CD8-positive, alpha-beta memory T cell (primary cell): Measurements from ENCODE around the gene TNRC18. TPM values are rescaled to one million over a fixed set of nuclear protein-coding genes. Genes with fewer than 3 reads are reported as not detected.

Experiments used
- CTCF ChIA-PET: fragments of 350-600 bp; sonication (Branson Sonifier 250); formaldehyde crosslinking; loops from one replicate; lab custom pipeline; 2021; ENCODE audit warnings: antibody characterized with exemption; lab: Charles Lee
- POLR2A ChIA-PET: fragments of 350-600 bp; sonication (Branson Sonifier 250); formaldehyde crosslinking; loops from one replicate; lab custom pipeline; 2021; ENCODE audit warnings: antibody characterized with exemption; lab: Charles Lee
- DNase-seq, 5 donors: peaks; one replicate each; pipeline versions ENCODE4 v3.0.0 to v3.0.0-alpha.2; 2020 to 2022; ENCODE audit warnings: mixed read lengths in 1 of 5
- H3K27ac ChIP-seq: one replicate; pipeline ENCODE4 v1.7.0; 2013; ENCODE audit warnings: low read depth, mild to moderate bottlenecking, low read length, moderate library complexity
- H3K27me3 ChIP-seq: 2 replicates; pipeline ENCODE4 v1.7.0; 2013; ENCODE audit warnings: low read length, mild to moderate bottlenecking; ENCODE audit not compliant: insufficient read depth, poor library complexity, severe bottlenecking
- H3K36me3 ChIP-seq: 2 replicates; pipeline ENCODE4 v1.7.0; 2013; ENCODE audit warnings: mild to moderate bottlenecking, low read length, moderate library complexity; ENCODE audit not compliant: insufficient read depth
- H3K4me1 ChIP-seq: 2 replicates; pipeline ENCODE4 v1.7.0; 2013; ENCODE audit warnings: mild to moderate bottlenecking, low read length, moderate library complexity; ENCODE audit not compliant: insufficient read depth
- H3K4me3 ChIP-seq: 2 replicates; pipeline ENCODE4 v1.7.0; 2013; ENCODE audit warnings: mild to moderate bottlenecking, low read length
- H3K9me3 ChIP-seq: 2 replicates; pipeline ENCODE4 v1.7.0; 2013; ENCODE audit warnings: mild to moderate bottlenecking, low read length
- H3K27ac Mint-ChIP-seq, 8 donors: one replicate each; pipeline ENCODE4 v1.8.0; 2020 to 2021; ENCODE audit warnings: mixed read lengths in 8 of 8, mild to moderate bottlenecking in 6 of 8, inconsistent platforms in 3 of 8, moderate library complexity in 3 of 8
- H3K27me3 Mint-ChIP-seq, 2 donors: one replicate each; pipeline ENCODE4 v1.8.0; 2020 to 2021; ENCODE audit warnings: mixed read lengths in 2 of 2, mild to moderate bottlenecking in 1 of 2, moderate library complexity in 1 of 2
- H3K36me3 Mint-ChIP-seq, 3 donors: one replicate each; pipeline ENCODE4 v1.8.0; 2020 to 2021; ENCODE audit warnings: mixed read lengths in 3 of 3, inconsistent platforms in 1 of 3, mild to moderate bottlenecking in 1 of 3
- H3K4me1 Mint-ChIP-seq, 3 donors: one replicate each; pipeline ENCODE4 v1.8.0; 2020 to 2021; ENCODE audit warnings: mixed read lengths in 3 of 3, inconsistent platforms in 1 of 3, mild to moderate bottlenecking in 1 of 3
- H3K4me3 Mint-ChIP-seq, 7 donors: one replicate each; pipeline ENCODE4 v1.8.0; 2020 to 2021; ENCODE audit warnings: mixed read lengths in 7 of 7, mild to moderate bottlenecking in 6 of 7, moderate library complexity in 4 of 7, inconsistent platforms in 2 of 7
- H3K9me3 Mint-ChIP-seq, 5 donors: one replicate each; pipeline ENCODE4 v1.8.0; 2020 to 2022; ENCODE audit warnings: mixed read lengths in 5 of 5, mild to moderate bottlenecking in 3 of 5, moderate library complexity in 2 of 5, inconsistent platforms in 1 of 5
- polyA plus RNA-seq: library from polyadenylated mRNA; unstranded; fragments of 300-500 nt; fragmentation: Illumina TruSeq; gene quantifications from one replicate; pipeline ENCODE4 v1.2.3, GENCODE V29; 2021
- total RNA-seq, 2 experiments: library from RNA; stranded (reverse); gene quantifications; one replicate each; pipeline ENCODE4 v1.2.3, GENCODE V29; 2021

The TNRC18 gene
- total and polyA plus RNA-seq, 3 experiments from 2014 or later, result 2.1 to 47.4 (median 44.7) TPM

GRCh38 chr7:5420067-5420880, 3.4 kb downstream of the TNRC18 start:
- POLR2A ChIA-PET, result interaction anchor here (3.4 kb wide), 1 partner anchor 24 kb away, joined by 16 read pairs; no protein-coding TSS in a partner anchor
- Histone ChIP-seq H3K4me3 (peak overlapping the region; percentile 19), H3K9me3 (no peaks in the 10 kb centered on the region), H3K27me3 (peaks cover 54% of the 10 kb centered on the region), H3K4me1 (peaks cover 49% of the 10 kb centered on the region), H3K36me3 (no peaks in the 10 kb centered on the region), H3K27ac (peak overlapping the region; percentile 24)
- Mint-ChIP-seq H3K9me3 (no peaks in the 10 kb centered on the region), H3K27ac (peak overlapping the region in 2 of 8 donors; percentile 24 to 43), H3K27me3 (peaks cover 51 to 56% of the 10 kb centered on the region in 2 donors), H3K36me3 (no peaks in the 10 kb centered on the region), H3K4me3 (peak overlapping the region; percentile 64 to 89 (median 70)), H3K4me1 (peaks cover 30 to 58% (median 38%) of the 10 kb centered on the region in 3 donors)
- CTCF ChIA-PET, result no interaction called here
- DNase-seq, result peak in 1 of 5 donors; percentile 34

- Histone ChIP-seq H3K27me3 (peaks cover 48% of the 10 kb centered on the region), H3K4me3 (peak overlapping the region; percentile 8), H3K36me3 (no peaks in the 10 kb centered on the region), H3K4me1 (peaks cover 43% of the 10 kb centered on the region), H3K9me3 (no peaks in the 10 kb centered on the region), H3K27ac (no peak overlapping the region)
- Mint-ChIP-seq H3K36me3 (no peaks in the 10 kb centered on the region), H3K27ac (peak overlapping the region in 2 of 8 donors; percentile 70 to 82), H3K4me1 (peaks cover 27 to 51% (median 32%) of the 10 kb centered on the region in 3 donors), H3K27me3 (peaks cover 50 to 54% of the 10 kb centered on the region in 2 donors), H3K4me3 (peak overlapping the region; percentile 57 to 89 (median 74)), H3K9me3 (no peaks in the 10 kb centered on the region)
- POLR2A ChIA-PET, result no interaction called here
- no peak for DNase-seq
- CTCF ChIA-PET, result no interaction called here
These were observed 4.0 kb downstream of the TNRC18 start for GRCh38 chr7:5419539-5420066.

GRCh38 chr7:5418285-5418582, 5.4 kb downstream of the TNRC18 start:
- no peaks in the 10 kb centered on the region for H3K36me3 ChIP-seq
- H3K9me3 ChIP-seq, result no peaks in the 10 kb centered on the region
- H3K27ac ChIP-seq, result no peak overlapping the region
- peaks cover 40% of the 10 kb centered on the region for H3K27me3 ChIP-seq
- H3K4me1 ChIP-seq, result peaks cover 38% of the 10 kb centered on the region
- Mint-ChIP-seq H3K27ac (no peak overlapping the region), H3K4me3 (peak overlapping the region in 6 of 7 donors; percentile 38 to 85 (median 58)), H3K9me3 (no peaks in the 10 kb centered on the region), H3K36me3 (no peaks in the 10 kb centered on the region), H3K4me1 (peaks cover 21 to 41% (median 27%) of the 10 kb centered on the region in 3 donors), H3K27me3 (peaks cover 49 to 54% of the 10 kb centered on the region in 2 donors)
- ChIA-PET CTCF (interaction anchor here (2.0 kb wide), 1 partner anchor 21 kb away, joined by 7 read pairs; no protein-coding TSS in a partner anchor), POLR2A (no interaction called here)
- no peak for DNase-seq
- no peak overlapping the region for H3K4me3 ChIP-seq

GRCh38 chr7:5417106-5418071, 6.2 kb downstream of the TNRC18 start:
- Histone ChIP-seq H3K36me3 (no peaks in the 10 kb centered on the region), H3K4me3 (no peak overlapping the region), H3K9me3 (no peaks in the 10 kb centered on the region), H3K4me1 (peaks cover 32% of the 10 kb centered on the region), H3K27ac (no peak overlapping the region), H3K27me3 (peaks cover 34% of the 10 kb centered on the region)
- H3K9me3 Mint-ChIP-seq, result no peaks in the 10 kb centered on the region
- peaks cover 46 to 48% of the 10 kb centered on the region in 2 donors for H3K27me3 Mint-ChIP-seq
- peaks cover 17 to 35% (median 21%) of the 10 kb centered on the region in 3 donors for H3K4me1 Mint-ChIP-seq
- H3K36me3 Mint-ChIP-seq, result no peaks in the 10 kb centered on the region
- POLR2A ChIA-PET, result no interaction called here
- no peak overlapping the region for H3K4me3 Mint-ChIP-seq
- no peak for DNase-seq
- H3K27ac Mint-ChIP-seq, result no peak overlapping the region
- CTCF ChIA-PET, result interaction anchor here (0.6 to 2.0 kb wide), 3 partner anchors 20 to 406 kb away, joined by 3 to 7 read pairs (median 3); no protein-coding TSS in a partner anchor

GRCh38 chr7:5414916-5415315, 8.7 kb downstream of the TNRC18 start:
- Histone ChIP-seq H3K27me3 (peaks cover 23% of the 10 kb centered on the region), H3K4me3 (no peak overlapping the region), H3K27ac (no peak overlapping the region), H3K36me3 (no peaks in the 10 kb centered on the region), H3K4me1 (peaks cover 15% of the 10 kb centered on the region), H3K9me3 (no peaks in the 10 kb centered on the region)
- peaks cover 38 to 42% of the 10 kb centered on the region in 2 donors for H3K27me3 Mint-ChIP-seq
- peaks cover 8 to 16% (median 10%) of the 10 kb centered on the region in 3 donors for H3K4me1 Mint-ChIP-seq
- no peak for DNase-seq
- CTCF ChIA-PET, result no interaction called here
- H3K9me3 Mint-ChIP-seq, result no peaks in the 10 kb centered on the region
- no peak overlapping the region for H3K4me3 Mint-ChIP-seq
- POLR2A ChIA-PET, result no interaction called here
- peak overlapping the region in 1 of 8 donors; percentile 33 for H3K27ac Mint-ChIP-seq
- no peaks in the 10 kb centered on the region for H3K36me3 Mint-ChIP-seq

- Mint-ChIP-seq H3K27ac (peak overlapping the region in 1 of 8 donors; percentile 69), H3K36me3 (no peaks in the 10 kb centered on the region), H3K4me1 (peaks cover under 1 to 2% (median 2%) of the 10 kb centered on the region in 3 donors), H3K4me3 (no peak overlapping the region), H3K9me3 (no peaks in the 10 kb centered on the region), H3K27me3 (peaks cover 32 to 38% of the 10 kb centered on the region in 2 donors)
- no peak overlapping the region for H3K27ac ChIP-seq
- H3K4me1 ChIP-seq, result peaks cover under 1% of the 10 kb centered on the region
- no peak for DNase-seq
- no peak overlapping the region for H3K4me3 ChIP-seq
- peaks cover 8% of the 10 kb centered on the region for H3K27me3 ChIP-seq
- no peaks in the 10 kb centered on the region for H3K9me3 ChIP-seq
- ChIA-PET POLR2A (no interaction called here), CTCF (no interaction called here)
- H3K36me3 ChIP-seq, result no peaks in the 10 kb centered on the region
These were observed 10.2 kb downstream of the TNRC18 start for GRCh38 chr7:5413449-5413786.

GRCh38 chr7:5408777-5409176, 14.9 kb downstream of the TNRC18 start:
- CTCF ChIA-PET, result interaction anchor here (1.7 kb wide), 1 partner anchor 12 kb away, joined by 3 read pairs; no protein-coding TSS in a partner anchor
- no peaks in the 10 kb centered on the region for H3K27me3 ChIP-seq
- Mint-ChIP-seq H3K27ac (no peak overlapping the region), H3K27me3 (peaks cover 15 to 25% of the 10 kb centered on the region in 2 donors), H3K4me1 (no peaks in the 10 kb centered on the region), H3K36me3 (no peaks in the 10 kb centered on the region), H3K9me3 (no peaks in the 10 kb centered on the region), H3K4me3 (no peak overlapping the region)
- H3K9me3 ChIP-seq, result no peaks in the 10 kb centered on the region
- H3K4me1 ChIP-seq, result no peaks in the 10 kb centered on the region
- H3K27ac ChIP-seq, result no peak overlapping the region
- no peaks in the 10 kb centered on the region for H3K36me3 ChIP-seq
- H3K4me3 ChIP-seq, result no peak overlapping the region
- POLR2A ChIA-PET, result no interaction called here
- no peak for DNase-seq
